Neural progenitor cell (in vitro differentiated cells): ENCODE results near the gene RNASE13. TPM values are rescaled to one million over a fixed set of nuclear protein-coding genes. Genes with fewer than 3 reads are reported as not detected.

ENCODE experiments used
- DNase-seq: peaks from one replicate; pipeline ENCODE4 v3.0.0-alpha.2; 2016; ENCODE audit warnings: low spot score
- H2AFZ ChIP-seq: fragments of 200-600 bp; sonication (generic); replicated peaks from 2 replicates; pipeline ENCODE4 v1.6.1; 2016; ENCODE audit warnings: antibody characterized with exemption
- H3F3A ChIP-seq: fragments of 200-600 bp; sonication (generic); 2 replicates; pipeline ENCODE4 v1.6.1; 2016; ENCODE audit warnings: antibody characterized with exemption, low read depth
- H3K27ac ChIP-seq: fragments of 200-600 bp; sonication (generic); 2 replicates; pipeline ENCODE4 v1.5.1; 2016; ENCODE audit warnings: mild to moderate bottlenecking
- H3K27me3 ChIP-seq: fragments of 200-600 bp; sonication (generic); 2 replicates; pipeline ENCODE4 v1.6.1; 2016; ENCODE audit warnings: mild to moderate bottlenecking, moderate library complexity
- H3K36me3 ChIP-seq: fragments of 200-600 bp; sonication (generic); 2 replicates; pipeline ENCODE4 v1.5.1; 2016
- H3K4me1 ChIP-seq: fragments of 200-600 bp; sonication (generic); 2 replicates; pipeline ENCODE4 v1.6.1; 2016; ENCODE audit warnings: mixed run types
- H3K4me2 ChIP-seq: fragments of 200-600 bp; sonication (generic); 2 replicates; pipeline ENCODE4 v1.6.1; 2016
- H3K4me3 ChIP-seq: fragments of 200-600 bp; sonication (generic); 2 replicates; pipeline ENCODE4 v1.5.1; 2016
- H3K79me2 ChIP-seq: fragments of 200-600 bp; sonication (generic); 2 replicates; pipeline ENCODE4 v1.6.1; 2016; ENCODE audit warnings: low read depth
- H3K9ac ChIP-seq: fragments of 200-600 bp; sonication (generic); 2 replicates; pipeline ENCODE4 v1.6.1; 2016
- H3K9me3 ChIP-seq: fragments of 200-600 bp; sonication (generic); 2 replicates; pipeline ENCODE4 v1.5.1; 2016; ENCODE audit warnings: low read depth
- H4K20me1 ChIP-seq: fragments of 200-600 bp; sonication (generic); 2 replicates; pipeline ENCODE4 v1.6.1; 2016; ENCODE audit warnings: low read depth
- H3K27ac Mint-ChIP-seq: 3 replicates; pipeline ENCODE4 v1.8.0; 2021; ENCODE audit warnings: mixed read lengths
- H3K27me3 Mint-ChIP-seq: 2 replicates; pipeline ENCODE4 v1.8.0; 2022; ENCODE audit warnings: low read depth, mild to moderate bottlenecking, inconsistent platforms, moderate library complexity, mixed read lengths; ENCODE audit not compliant: insufficient read depth
- H3K36me3 Mint-ChIP-seq: 3 replicates; pipeline ENCODE4 v1.8.0; 2021; ENCODE audit warnings: mixed read lengths
- H3K4me1 Mint-ChIP-seq: 3 replicates; pipeline ENCODE4 v1.8.0; 2021; ENCODE audit warnings: mixed read lengths
- H3K4me3 Mint-ChIP-seq: 3 replicates; pipeline ENCODE4 v1.8.0; 2021; ENCODE audit warnings: mild to moderate bottlenecking, moderate library complexity, mixed read lengths
- H3K9me3 Mint-ChIP-seq: 3 replicates; pipeline ENCODE4 v1.8.0; 2020; ENCODE audit warnings: mixed read lengths
- EZH2 ChIP-seq: fragments of 200-600 bp; sonication (generic); IDR thresholded peaks from 2 replicates; pipeline ENCODE4 v1.6.1; 2017; ENCODE audit warnings: antibody characterized with exemption, mild to moderate bottlenecking, moderate library complexity
- EZH2phosphoT487 ChIP-seq: fragments of 200-600 bp; sonication (generic); IDR thresholded peaks from 2 replicates; pipeline ENCODE4 v1.6.1; 2017; ENCODE audit warnings: antibody characterized with exemption
- total RNA-seq: library from RNA; depleted of rRNA; stranded (reverse); fragments of >200 nt; gene quantifications from 2 replicates; pipeline ENCODE4 v1.2.3, GENCODE V29; 2015; ENCODE audit warnings: low replicate concordance
- TF ChIP-seq, protein P1 (sequence below): fragments of 200-600 bp; sonication (generic); IDR thresholded peaks from 2 replicates; pipeline ENCODE4 v1.5.1; 2017; ENCODE audit warnings: antibody characterized with exemption, mild to moderate bottlenecking

Gene RNASE13
- total RNA-seq, 1 donor from 2014 or later: not detected

DNA sequence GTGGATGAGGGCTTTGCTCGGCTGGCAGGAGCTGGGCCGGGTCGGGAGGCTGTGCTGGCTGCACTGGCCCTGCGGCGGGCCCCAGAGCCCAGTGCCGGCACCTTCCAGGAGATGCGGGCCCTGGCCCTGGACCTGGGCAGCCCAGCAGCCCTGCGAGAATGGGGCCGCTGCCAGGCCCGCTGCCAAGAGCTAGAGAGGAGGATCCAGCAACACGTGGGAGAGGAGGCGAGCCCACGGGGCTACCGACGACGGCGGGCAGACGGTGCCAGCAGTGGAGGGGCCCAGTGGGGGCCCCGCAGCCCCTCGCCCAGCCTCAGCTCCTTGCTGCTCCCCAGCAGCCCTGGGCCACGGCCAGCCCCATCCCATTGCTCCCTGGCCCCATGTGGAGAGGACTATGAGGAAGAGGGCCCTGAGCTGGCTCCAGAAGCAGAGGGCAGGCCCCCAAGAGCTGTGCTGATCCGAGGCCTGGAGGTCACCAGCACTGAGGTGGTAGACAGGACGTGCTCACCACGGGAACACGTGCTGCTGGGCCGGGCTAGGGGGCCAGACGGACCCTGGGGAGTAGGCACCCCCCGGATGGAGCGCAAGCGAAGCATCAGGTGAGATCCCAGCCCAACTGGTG lies 47.0 kb upstream of the RNASE13 start:
- H3K36me3 ChIP-seq: peaks cover 2% of the 10 kb centered on the region
- no peaks in the 10 kb centered on the region for H3K9me3 ChIP-seq
- Mint-ChIP-seq H3K27ac (no peak overlapping the region), H3K36me3 (peaks cover 60% of the 10 kb centered on the region), H3K4me1 (peaks cover 10% of the 10 kb centered on the region), H3K27me3 (peaks cover 2% of the 10 kb centered on the region), H3K4me3 (no peak overlapping the region), H3K9me3 (peaks cover 2% of the 10 kb centered on the region)
- H3K4me3 ChIP-seq: no peak overlapping the region
- DNase-seq: no peak
- no peak overlapping the region for H3K27ac ChIP-seq
- H3K27me3 ChIP-seq: no peaks in the 10 kb centered on the region
- peaks cover under 1% of the 10 kb centered on the region for H4K20me1 ChIP-seq
- no peak overlapping the region for H2AFZ ChIP-seq
- H3K9ac ChIP-seq: no peak overlapping the region
- H3K79me2 ChIP-seq: no peaks in the 10 kb centered on the region
- H3K4me2 ChIP-seq: no peak overlapping the region
- TF ChIP-seq EZH2phosphoT487 (no peak), EZH2 (no peak)
- TF ChIP-seq, protein P1, sequence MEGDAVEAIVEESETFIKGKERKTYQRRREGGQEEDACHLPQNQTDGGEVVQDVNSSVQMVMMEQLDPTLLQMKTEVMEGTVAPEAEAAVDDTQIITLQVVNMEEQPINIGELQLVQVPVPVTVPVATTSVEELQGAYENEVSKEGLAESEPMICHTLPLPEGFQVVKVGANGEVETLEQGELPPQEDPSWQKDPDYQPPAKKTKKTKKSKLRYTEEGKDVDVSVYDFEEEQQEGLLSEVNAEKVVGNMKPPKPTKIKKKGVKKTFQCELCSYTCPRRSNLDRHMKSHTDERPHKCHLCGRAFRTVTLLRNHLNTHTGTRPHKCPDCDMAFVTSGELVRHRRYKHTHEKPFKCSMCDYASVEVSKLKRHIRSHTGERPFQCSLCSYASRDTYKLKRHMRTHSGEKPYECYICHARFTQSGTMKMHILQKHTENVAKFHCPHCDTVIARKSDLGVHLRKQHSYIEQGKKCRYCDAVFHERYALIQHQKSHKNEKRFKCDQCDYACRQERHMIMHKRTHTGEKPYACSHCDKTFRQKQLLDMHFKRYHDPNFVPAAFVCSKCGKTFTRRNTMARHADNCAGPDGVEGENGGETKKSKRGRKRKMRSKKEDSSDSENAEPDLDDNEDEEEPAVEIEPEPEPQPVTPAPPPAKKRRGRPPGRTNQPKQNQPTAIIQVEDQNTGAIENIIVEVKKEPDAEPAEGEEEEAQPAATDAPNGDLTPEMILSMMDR: no peak
- peaks cover 12% of the 10 kb centered on the region for H3F3A ChIP-seq
- H3K4me1 ChIP-seq: no peaks in the 10 kb centered on the region

DNA sequence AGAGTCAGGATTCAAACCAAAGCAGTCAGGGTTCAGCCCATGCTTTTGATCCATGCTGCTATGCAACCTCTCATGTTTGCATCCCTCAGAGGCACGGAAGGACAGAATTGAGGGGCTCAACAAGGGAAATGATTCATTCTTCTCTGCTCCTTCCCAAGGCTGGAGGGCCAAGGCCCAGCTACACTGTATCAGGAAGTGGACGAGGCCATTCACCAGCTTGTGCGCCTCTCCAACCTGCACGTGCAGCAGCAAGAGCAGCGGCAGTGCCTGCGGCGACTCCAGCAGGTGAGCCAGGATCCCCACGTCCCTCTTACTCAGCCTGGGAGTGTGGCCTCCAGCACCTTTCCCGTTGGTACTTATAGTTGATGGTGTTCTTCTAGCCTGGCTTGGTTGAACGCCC lies 44.1 kb upstream of the RNASE13 start:
- Histone ChIP-seq H3K4me1 (no peaks in the 10 kb centered on the region), H2AFZ (no peak overlapping the region), H3K4me2 (no peak overlapping the region), H4K20me1 (no peaks in the 10 kb centered on the region), H3K4me3 (no peak overlapping the region), H3F3A (no peaks in the 10 kb centered on the region), H3K79me2 (no peaks in the 10 kb centered on the region), H3K9ac (no peak overlapping the region), H3K9me3 (no peaks in the 10 kb centered on the region), H3K27ac (no peak overlapping the region), H3K36me3 (peaks cover 2% of the 10 kb centered on the region), H3K27me3 (no peaks in the 10 kb centered on the region)
- no peak for DNase-seq
- Mint-ChIP-seq H3K36me3 (peaks cover 52% of the 10 kb centered on the region), H3K4me3 (no peak overlapping the region), H3K27me3 (peaks cover 2% of the 10 kb centered on the region), H3K27ac (no peak overlapping the region), H3K4me1 (no peaks in the 10 kb centered on the region), H3K9me3 (no peaks in the 10 kb centered on the region)
- no peak for TF ChIP-seq EZH2
- TF ChIP-seq, protein P1: no peak
- TF ChIP-seq EZH2phosphoT487: no peak

DNA sequence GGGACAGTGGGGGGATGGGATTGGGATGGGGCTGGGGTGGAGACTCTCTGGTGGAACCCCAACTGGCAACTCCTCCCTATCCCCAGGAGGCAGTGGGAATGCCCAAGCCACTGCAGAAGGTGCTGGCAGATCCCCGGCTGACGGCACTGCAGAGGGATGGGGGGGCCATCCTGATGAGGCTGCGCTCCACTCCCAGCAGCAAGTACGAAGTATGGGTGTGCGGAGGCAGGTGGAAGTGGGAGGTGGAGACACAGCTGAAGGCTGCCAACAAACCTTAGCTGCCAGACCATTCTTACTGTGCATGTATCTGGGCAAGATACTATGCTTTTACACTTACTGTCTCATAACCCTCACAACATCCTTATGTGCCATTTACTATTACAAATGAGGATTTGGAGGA lies 43.7 kb upstream of the RNASE13 start:
- Histone ChIP-seq H2AFZ (no peak overlapping the region), H3F3A (no peaks in the 10 kb centered on the region), H3K9me3 (no peaks in the 10 kb centered on the region), H3K4me2 (no peak overlapping the region), H3K4me1 (no peaks in the 10 kb centered on the region), H3K4me3 (no peak overlapping the region), H3K27me3 (no peaks in the 10 kb centered on the region), H3K36me3 (peaks cover 2% of the 10 kb centered on the region), H4K20me1 (no peaks in the 10 kb centered on the region), H3K9ac (no peak overlapping the region), H3K79me2 (no peaks in the 10 kb centered on the region), H3K27ac (no peak overlapping the region)
- no peak overlapping the region for H3K27ac Mint-ChIP-seq
- DNase-seq: no peak
- H3K4me3 Mint-ChIP-seq: no peak overlapping the region
- peaks cover 55% of the 10 kb centered on the region for H3K36me3 Mint-ChIP-seq
- no peaks in the 10 kb centered on the region for H3K9me3 Mint-ChIP-seq
- TF ChIP-seq EZH2phosphoT487 (no peak), EZH2 (no peak)
- TF ChIP-seq, protein P1: no peak
- peaks cover 2% of the 10 kb centered on the region for H3K4me1 Mint-ChIP-seq
- H3K27me3 Mint-ChIP-seq: peaks cover 2% of the 10 kb centered on the region
